GM18508 (cell line): ENCODE measurements around the gene ST7.
"Not testable (repeated sequence)": the region's sequence is repeated elsewhere in the genome, so short reads cannot be mapped to it uniquely, and the experiment has no call there.

Experiments used
- ATAC-seq: cut with Tn5 transposase; IDR thresholded peaks from one replicate; pipeline ENCODE4 v1.9.1; 2021; ENCODE audit warnings: moderate number of reproducible peaks; ENCODE audit not compliant: insufficient read depth, unreplicated experiment

The ST7 gene

GRCh38 chr7:117243390-117243789 lies 290.1 kb downstream of the ST7 start:
- ATAC-seq: no peak

GRCh38 chr7:117245703-117246102 lies 292.4 kb downstream of the ST7 start:
- ATAC-seq: not testable (repeated sequence)

DNA sequence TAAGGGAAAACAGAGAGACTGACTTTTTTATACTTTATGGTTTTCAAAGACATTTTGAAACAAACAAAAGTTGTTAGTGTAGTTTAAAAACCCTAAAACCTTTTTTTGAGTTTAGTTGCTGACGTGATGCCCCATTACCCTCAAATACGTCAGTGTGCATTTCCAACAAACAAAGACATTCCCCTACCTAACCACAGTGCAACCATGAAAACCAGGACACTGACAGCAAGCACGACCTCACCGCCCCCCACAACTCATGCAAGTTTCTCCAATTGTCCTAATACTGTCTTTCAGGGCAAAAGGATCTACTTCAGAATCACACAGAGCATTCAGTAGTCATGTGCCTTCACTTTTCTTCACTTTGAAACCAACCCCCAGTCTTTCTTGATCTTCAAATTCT lies 294.5 kb downstream of the ST7 start:
- no peak for ATAC-seq

- ATAC-seq: no peak
These were observed 295.5 kb downstream of the ST7 start for GRCh38 chr7:117248829-117249228.

- ATAC-seq: no peak
These were observed 296.4 kb downstream of the ST7 start for GRCh38 chr7:117249696-117250095.

DNA sequence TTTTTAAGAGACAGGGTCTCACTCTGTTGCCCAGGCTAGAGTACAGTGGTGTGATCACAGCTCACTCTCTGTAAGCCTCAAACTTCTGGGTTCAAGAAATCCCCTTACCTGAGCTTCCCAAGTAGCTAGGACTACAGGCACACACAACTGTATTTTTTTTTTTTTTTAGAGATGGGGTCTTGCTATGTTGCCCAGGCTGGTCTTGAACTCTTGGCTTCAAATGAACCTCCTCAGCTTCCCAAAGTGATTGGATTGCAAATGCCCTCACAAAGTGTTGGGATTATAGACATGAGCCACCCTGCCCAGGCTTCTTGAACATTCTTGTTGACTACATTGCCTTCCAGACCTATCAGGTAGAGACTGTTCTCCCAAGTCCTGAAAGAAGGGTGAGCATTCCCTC lies 296.9 kb downstream of the ST7 start:
- ATAC-seq: no peak

GRCh38 chr7:117250801-117251200 lies 297.5 kb downstream of the ST7 start:
- no peak for ATAC-seq

DNA sequence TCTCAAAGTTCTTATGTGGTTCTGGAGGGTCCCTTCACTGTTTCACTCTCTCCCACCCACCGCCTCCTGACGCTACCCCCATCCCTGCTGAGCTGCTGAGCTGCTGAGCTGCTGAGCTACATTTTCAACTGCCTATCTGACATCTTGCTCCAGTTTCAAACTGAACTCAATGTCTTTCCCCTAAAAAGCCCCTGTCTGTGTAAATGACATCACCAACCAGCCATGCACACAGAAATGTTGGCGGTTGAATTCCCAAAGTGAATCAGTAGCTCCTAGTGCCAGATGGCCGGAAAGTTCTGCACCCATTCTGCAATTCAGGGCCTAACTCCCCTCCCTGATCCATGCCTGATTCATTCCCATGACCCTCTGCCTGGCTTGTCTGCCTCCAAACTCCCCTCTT lies 298.4 kb downstream of the ST7 start:
- peak; percentile 53 for ATAC-seq

DNA sequence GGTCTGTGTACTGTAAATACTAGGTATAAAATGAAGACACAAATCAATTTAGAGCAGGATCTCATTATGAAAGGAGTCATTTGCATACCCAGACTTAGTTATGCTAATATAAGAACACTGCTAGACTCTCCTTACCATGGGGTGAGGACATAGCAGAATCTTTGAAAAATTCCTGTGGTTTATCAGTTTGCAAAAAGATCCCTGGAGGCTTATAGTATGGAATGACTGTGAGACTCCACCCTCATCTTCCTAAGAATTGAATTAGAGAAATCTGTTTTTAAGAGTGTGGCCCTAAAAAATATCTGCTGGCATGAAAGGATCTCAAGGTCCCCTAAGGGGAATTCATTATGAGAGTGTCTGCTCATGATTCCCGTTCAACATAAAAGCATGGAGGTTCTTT lies 306.3 kb downstream of the ST7 start:
- no peak for ATAC-seq

DNA sequence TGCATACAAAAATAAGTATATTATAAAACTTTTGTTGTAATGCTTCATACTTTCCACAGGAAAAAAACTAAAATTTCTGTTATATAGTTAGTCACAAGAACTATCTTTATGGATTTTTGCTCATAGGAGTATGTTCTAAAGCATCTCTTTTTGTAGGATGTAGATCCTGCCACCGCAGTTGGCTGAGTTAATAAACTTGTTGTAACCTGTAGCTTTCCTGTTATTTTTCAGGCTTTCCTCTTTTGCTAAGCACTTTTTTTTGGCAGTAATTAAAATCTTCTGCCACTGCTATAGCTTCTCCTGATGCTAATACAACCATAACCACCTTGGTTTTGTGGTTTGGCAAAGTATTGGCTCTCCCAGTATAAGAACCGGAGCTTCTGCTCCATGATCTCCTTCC lies 309.2 kb downstream of the ST7 start:
- no peak for ATAC-seq

- ATAC-seq: no peak
These were observed 311.4 kb downstream of the ST7 start for GRCh38 chr7:117264716-117265115.

- no peak for ATAC-seq
These were observed 316.1 kb downstream of the ST7 start for GRCh38 chr7:117269417-117269816.

DNA sequence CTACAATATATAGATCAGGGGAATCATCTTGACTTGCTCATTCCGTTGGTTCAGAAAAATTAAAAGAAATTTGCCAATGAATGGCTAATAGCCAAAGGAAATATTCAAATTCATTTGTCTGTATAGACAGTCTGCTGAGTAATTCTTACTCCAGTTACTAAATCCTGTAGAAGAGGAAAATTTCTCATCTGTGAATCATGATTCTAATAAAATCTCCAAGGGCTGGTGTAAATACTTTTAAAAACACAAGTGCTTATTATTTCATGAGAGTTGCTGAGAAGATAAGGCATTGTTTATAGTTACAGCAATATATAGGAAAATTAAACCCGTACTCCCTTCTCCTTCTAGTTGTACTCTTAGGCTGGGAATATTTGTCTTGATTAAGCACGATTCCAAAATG lies 316.6 kb downstream of the ST7 start:
- ATAC-seq: no peak

- no peak for ATAC-seq
These were observed 317.1 kb downstream of the ST7 start for GRCh38 chr7:117270371-117270770.

DNA sequence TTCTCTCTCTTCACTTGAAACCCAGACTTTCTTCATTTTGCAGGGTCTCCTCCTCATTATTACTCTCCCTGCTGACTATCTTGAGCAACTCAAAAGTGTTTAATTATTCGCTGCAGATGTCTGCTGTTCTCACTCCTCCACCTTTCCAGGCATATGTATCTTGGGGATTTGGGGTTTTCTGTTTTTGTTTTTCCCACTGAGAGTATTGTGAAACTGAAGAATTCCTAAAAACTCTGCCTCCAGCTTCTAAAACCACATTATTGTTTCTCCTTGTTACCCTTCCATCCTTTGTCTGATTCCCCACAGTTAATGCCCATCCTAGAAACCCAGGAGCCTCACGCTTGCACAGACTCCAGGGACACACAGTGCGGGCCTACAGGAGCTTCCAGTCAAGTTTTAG lies 318.3 kb downstream of the ST7 start:
- ATAC-seq: no peak

DNA sequence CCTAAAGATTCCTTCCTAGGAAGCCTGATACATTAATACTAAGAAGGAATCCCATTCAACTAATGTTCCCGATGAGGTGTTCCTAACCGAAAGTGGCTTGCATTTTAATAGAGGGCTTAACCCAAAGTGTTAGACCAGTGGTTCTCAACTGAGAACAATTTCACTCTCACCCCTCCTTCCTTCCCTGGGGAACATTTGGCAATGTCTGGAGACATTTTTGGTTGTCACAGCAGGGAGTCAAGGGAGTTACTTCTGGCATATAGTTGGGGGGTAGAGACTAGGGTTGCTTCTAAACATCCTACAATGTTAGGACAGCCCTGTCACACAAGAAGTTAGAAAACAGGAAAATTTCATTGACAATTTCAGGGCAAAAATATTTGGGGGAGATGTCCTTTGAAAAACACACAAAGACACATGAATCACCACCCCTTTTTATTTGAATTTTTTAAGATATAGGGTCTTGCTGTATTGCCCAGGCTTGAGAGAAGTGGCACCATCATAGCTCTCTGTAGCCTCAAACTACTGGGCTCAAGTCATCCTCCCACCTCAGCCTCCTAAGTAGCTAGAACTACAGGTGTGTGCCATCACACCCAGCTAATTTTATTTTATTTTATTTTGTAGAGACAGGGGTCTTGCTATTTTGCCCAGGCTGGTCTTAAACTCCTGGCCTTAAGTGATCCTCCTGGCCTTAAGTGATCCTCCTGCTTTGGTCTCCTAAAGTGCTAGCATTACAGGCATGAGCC lies 318.9 kb downstream of the ST7 start:
- no peak for ATAC-seq

DNA sequence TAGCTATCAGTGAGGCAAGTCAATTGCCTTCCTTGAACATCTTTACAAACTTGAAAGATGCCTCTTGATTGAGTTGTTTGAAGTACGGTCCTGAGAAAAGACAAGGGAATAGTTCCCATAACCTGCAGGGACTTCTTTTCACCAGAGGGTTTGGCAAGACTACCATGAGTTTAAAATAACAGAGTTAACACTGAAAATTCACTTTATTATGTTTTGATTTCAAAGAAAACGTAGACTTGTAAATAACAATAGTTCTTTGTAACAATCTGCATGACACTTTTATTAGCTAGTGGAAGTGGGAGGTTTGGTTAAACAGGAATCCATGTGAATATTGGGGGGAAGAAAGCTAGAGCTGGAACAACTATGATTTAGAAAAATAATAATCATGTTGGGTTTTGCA lies 320.0 kb downstream of the ST7 start:
- ATAC-seq: no peak

DNA sequence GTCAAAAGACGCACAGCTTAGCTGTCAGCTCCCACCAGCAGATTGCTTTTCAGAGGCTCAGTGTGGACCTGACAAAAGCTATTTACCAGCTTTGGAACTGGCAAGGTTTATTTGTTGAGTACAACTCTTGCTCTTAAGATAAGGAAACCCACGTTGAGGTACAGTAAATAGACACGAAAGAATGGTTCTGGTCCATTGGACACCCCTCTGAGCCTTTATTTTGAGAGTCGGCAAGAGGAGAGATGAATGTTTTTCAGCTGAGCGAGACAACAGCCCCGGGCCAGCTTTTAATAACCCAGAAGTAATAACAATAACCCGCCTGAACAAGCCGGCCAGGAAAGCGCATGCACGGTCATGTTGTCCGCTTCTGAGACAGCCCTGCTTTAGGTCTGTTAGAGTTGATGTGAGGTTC lies 320.5 kb downstream of the ST7 start:
- ATAC-seq: no peak

DNA sequence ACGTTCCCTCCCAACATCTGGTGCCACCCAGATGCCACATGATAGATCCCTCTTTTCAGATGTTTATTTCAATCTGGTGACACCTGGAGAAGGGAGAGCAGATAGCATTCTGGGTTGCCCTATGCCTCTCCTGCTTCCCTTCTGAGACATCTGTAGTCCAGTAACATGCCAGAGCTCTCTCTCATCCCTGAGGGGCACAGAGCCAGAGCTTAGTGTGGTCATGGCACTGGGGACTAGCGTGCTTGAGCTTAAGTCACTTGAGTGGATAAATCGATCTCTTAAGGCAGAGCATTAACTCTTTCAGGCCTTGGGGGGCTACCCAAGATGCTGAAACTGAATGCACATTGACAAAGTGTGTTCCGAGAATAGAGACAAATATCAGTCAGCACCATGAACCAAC lies 321.6 kb downstream of the ST7 start:
- ATAC-seq: no peak

DNA sequence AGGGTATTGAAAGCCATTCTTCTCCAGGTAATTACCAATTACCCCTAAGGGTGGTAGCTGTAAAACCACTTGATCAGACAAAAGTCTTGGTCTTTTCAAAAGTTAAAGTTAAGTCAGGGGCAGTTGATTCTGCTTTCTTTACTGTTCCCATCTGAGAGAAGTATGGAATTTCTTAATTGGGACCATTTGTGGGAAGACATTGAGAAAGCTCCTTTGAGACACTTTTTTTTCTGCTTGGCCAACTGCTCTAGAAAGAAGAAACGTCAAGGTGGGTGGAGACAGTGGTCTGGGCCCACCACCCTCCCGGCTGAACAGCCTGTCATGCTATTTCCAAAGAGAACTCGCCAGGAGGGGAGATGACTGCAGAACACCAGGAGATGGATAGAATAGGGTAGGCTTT lies 324.3 kb downstream of the ST7 start:
- ATAC-seq: no peak

GRCh38 chr7:117278040-117278439 lies 324.7 kb downstream of the ST7 start:
- ATAC-seq: no peak

DNA sequence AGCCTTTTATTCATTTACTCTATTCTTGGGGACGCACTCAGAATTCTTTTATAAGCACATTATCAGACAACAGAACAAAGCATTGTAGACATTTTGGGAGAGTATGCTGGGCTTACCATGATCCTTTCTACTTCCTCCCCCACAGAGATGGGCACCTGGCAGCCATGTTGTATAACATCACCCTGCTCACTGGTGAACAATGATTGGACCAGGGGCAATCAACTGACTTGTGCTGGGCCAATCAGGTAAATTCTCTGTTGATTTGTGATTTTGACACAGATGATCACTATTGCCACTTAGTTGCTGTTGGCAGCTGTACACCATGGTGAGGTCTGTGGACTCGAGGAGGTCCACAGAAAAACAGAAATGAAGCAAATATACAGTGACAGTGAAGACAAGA lies 325.9 kb downstream of the ST7 start:
- ATAC-seq: no peak
